Activated gamma-delta T cell treated with Interleukin-2 at 50 U/mL for 16 hours (primary cell): Measurements from ENCODE around the gene HEY2.
A peak's percentile ranks its signal among the peaks of the same experiment; 100 is the strongest.
"Not testable (repeated sequence)": the region's sequence is repeated elsewhere in the genome, so short reads cannot be mapped to it uniquely, and the experiment has no call there.

Experiments
- DNase-seq: peaks from one replicate; pipeline ENCODE4 v3.0.0-alpha.2; 2020

HEY2 gene

DNA sequence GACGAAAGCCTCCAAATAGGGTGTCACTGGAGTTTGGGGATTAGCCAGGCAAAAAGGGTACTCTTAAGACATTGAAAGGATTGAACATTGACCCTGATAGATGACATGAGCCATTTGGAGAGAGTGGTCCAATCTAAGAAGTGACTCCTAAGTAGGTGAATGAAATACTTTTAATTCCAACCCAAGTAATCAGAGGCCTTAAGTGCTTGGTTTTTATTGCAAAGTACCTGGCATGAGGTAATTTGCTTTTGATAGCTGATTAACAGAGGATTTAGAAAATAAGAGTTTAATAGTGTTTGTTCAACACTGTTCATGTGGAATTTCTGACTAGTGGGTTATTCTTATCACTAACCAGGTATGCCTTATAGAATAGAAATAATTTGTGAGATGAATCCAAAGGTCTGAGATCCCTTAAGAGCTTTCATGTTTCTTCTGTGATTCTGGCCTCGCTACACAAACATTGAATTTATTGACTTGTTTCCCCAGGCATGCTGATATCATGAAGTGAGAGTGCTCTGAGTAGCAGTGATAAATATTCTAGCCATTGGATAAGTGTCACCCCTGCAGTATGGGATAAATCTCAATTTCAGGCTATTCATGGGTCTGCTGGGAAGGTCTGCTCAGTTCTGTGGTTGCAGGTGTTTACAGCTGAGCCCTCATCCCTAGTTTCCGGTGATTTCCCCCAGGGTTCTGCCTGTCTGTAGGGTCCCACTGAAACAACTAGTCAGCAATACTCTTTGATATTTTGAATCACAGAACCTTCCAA lies 47.9 kb downstream of the HEY2 start:
- DNase-seq = no peak

DNA sequence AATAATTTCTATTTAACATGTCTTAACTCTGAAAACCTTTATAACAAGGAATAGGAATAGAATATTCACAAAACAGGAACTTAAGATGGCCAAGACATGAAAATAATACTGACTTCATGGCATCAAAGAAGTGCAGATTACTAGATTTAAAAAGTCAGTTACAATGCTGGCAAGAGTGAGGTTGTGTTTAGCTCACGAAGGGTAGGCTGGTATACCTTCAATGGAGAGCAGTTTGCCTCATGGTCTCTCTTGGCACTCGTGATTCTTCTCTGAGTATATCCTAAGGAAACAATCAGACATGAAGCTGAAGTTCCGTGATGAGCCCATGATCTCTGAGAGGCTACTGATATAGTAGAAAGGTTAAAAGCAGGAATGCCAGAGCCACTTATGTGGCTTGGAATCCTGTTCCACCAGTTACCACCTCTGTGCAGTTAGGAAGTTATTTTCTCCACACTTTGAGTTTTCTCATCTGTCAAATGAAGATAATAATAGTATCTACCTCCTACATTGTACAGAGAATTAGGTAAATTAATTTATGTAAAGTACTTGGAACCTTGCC lies 48.5 kb downstream of the HEY2 start:
- no peak for DNase-seq

DNA sequence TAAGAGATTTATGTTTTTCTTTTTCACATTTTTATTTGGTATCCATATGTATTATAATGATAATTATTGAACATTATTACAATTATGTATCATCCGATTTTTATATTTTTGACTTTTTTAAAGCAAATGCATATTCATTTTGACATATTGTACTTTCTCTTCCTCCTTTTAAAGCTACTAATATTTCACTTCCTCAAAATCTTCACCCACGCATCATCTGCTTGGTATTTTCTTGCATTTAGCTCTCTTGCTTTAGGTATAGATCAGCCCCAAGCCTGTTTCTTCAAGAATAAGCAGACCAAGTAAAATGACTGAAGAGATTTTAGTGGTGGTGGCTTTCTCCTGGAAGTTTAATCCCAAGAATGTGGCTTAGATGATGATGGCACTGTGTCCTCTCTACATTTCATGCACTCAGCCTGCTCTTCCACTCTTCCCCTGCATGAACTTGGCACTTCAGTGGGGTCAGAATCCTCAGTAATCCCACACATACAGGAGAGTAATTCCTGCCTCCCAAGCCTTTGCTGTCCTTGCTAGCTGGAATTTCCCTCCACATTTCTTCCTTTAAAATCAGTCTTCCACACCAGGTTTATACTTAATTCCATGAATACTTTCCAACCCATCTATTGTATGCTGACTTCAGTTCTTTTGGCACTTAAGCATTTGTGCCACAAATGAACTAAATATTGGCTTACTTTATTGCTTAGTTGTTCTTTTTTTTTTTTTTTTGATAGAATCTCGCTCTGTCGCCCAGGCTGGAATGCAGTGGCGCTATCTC lies 49.5 kb downstream of the HEY2 start:
- DNase-seq = no peak

- DNase-seq = no peak
Measured at GRCh38 chr6:125802383-125802782, 53.0 kb downstream of the HEY2 start.

DNA sequence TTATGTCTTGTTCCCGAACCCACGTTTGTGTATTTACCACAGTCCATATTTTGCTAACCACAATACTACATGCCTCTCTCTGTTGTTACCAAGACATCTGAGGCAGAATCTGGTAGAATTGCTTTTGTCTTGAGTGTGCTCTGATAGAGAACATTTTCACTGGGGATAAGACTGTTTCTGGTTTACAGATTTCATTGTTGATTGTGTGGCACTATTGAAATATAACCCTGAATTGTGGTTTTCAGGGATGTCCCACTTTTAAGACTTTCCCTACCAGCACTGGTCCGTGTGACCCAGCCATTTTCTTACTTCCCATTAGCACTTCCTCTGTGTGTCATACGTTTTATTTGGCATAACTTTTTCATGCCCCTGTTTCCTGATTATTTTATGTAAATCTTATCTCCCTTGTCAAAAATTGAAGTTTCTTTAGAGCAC lies 53.5 kb downstream of the HEY2 start:
- DNase-seq = no peak

- DNase-seq = peak; percentile 18
Measured at GRCh38 chr6:125804264-125804663, 54.8 kb downstream of the HEY2 start.

DNA sequence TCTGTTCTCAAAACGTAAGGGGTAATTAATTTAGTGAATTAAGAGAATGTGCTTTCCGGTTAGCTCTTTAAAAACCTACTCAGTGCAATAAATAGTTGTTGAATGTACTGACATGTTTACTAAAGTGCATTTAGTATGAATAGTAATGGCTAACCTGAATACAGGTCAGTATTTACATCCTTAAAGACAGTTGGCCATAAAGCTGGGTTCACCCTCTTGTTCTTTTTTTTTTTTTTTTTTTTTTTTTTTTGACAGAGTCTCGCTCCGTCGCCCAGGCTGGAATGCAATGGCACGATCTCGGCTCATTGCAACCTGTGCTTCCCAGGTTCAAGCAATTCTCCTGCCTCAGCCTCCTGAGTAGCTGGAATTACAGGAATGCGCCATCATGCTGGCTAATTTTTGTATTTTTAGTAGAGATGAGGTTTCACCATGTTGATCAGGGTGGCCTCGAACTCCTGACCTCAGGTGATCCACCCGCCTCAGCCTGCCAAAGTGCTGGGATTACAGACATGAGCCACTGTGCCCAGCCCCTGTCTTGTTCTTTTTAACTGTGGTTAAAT lies 55.5 kb downstream of the HEY2 start:
- DNase-seq = not testable (repeated sequence)

- DNase-seq = no peak
Measured at GRCh38 chr6:125806813-125807212, 57.4 kb downstream of the HEY2 start.

DNA sequence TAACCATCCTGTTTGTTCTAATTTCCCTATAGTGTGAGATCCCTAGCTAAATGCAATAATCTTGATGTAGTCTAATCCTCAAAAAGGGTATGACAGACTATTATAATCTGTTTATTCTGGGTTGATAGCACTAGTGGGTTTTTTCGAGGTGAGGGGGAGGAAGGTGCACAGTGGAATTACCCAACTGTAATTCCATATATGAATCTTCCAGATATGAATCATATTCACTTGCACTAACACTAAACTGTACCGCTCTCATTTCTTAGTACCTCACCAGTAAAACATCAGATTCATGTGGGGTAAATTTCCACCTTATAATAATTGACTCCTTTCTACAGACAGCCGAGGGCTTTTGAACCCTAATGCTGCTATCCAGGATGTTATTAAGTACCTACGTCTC lies 57.9 kb downstream of the HEY2 start:
- DNase-seq = no peak

- no peak for DNase-seq
Measured at GRCh38 chr6:125808060-125808459, 58.6 kb downstream of the HEY2 start.

DNA sequence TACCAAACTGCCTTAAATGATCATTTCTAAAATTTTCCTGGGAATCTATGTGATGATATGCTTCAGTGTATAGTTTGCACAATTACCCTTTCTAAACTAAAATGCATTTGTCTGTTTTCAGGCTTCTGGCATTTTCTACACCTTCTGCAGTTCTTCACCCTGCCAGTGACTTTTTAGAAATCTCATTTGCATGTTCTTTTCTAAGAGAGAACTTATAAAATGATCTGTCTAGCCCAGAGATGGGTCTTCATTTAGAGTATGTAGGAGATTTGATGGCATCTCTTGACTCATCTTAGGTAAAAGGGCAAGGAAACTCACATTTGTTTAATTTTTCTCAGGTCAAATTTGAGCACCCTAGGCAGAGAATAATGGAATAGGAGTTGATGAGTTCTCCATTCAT lies 59.2 kb downstream of the HEY2 start:
- DNase-seq = no peak

DNA sequence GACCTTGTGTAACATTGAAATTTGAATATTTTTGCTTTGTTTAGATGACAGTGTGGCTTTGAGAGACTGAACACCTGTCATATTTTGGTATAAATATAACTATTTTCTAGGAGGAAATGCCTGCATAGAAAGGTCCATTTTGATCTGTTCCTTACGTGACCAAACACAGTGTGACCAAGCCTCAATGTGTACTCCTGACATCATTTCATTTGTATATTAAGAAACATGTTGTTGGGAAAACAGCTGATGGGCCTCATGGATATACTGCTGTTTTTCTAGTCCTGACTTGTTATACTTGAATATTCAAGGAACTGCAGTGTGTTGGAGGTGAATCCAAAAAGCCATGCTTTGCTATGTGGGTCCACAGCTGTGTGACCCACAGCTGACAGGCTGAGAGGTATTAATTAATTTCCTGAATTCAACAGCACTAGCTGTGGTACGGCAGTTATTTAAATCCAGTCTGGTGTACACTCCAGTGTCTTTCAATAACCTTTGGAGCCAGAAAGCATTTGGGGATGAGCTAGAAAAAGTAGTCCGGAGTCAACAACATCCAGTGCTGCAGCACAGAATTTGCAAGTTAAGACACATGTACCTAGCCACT lies 60.2 kb downstream of the HEY2 start:
- no peak for DNase-seq

DNA sequence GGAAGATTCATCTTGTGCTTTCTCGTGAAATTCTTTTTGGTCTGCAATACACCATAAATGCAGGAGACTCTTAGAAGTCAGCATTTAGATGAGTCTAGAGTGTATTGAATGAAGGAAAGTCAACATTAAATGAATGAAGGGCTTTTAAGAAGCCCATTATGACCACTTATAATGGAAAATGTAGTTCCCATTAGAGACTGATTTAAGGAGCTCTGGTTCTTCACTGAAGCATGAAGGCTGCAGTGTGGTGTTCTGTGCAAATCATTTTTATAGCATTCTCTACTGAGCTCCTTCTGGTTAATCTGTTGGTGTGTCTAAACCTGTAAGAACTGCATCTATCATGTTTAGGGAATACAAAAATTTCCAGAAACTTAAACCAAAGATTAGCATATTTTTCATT lies 61.0 kb downstream of the HEY2 start:
- DNase-seq = no peak
